Measurements from ENCODE around the gene SHC4.

Gene SHC4

GRCh38 chr15:48987142-48987541 is 23.4 kb upstream of the SHC4 start:
- no peak for DNase-seq (ENCODE audit: low read depth in 1 of 2, low spot score in 1 of 2)
- no peak overlapping the region for H3K27ac ChIP-seq (replicated peaks)
- no peak for TF ChIP-seq CTCF (IDR thresholded peaks at IDR 0.05; ENCODE audit: insufficient read depth, low read length)
- TF ChIP-seq POLR2AphosphoS5 (IDR thresholded peaks at IDR 0.05; ENCODE audit: low read depth), result no peak
- no peak for TF ChIP-seq REST (IDR thresholded peaks at IDR 0.05; ENCODE audit: insufficient replicate concordance, low read depth)
- no peak for TF ChIP-seq GABPA (IDR thresholded peaks at IDR 0.05; ENCODE audit: low read depth)
- no peak for TF ChIP-seq SPI1 (IDR thresholded peaks at IDR 0.05; ENCODE audit: borderline replicate concordance, low read depth)

GRCh38 chr15:48986240-48986639 is 22.5 kb upstream of the SHC4 start:
- DNase-seq (ENCODE audit: low read depth in 1 of 2, low spot score in 1 of 2), result no peak
- TF ChIP-seq CTCF (IDR thresholded peaks at IDR 0.05; ENCODE audit: insufficient read depth, low read length) (no peak), REST (IDR thresholded peaks at IDR 0.05; ENCODE audit: insufficient replicate concordance, low read depth) (no peak), SPI1 (IDR thresholded peaks at IDR 0.05; ENCODE audit: borderline replicate concordance, low read depth) (no peak), GABPA (IDR thresholded peaks at IDR 0.05; ENCODE audit: low read depth) (no peak)
- Histone ChIP-seq H3K27me3 (ENCODE audit: insufficient read depth, poor library complexity, severe bottlenecking) (no peaks in the 10 kb centered on the region), H3K27ac (replicated peaks) (no peak overlapping the region), H3K4me3 (replicated peaks; ENCODE audit: insufficient read depth, low read length) (no peak overlapping the region)

More at GRCh38 chr15:48987142-48987541, 23.4 kb upstream of the SHC4 start:
- Histone ChIP-seq H3K4me3 (replicated peaks; ENCODE audit: insufficient read depth, low read length) (no peak overlapping the region), H3K27me3 (ENCODE audit: insufficient read depth, poor library complexity, severe bottlenecking) (no peaks in the 10 kb centered on the region)

- Histone ChIP-seq H3K27ac (replicated peaks) (no peak overlapping the region), H3K27me3 (ENCODE audit: insufficient read depth, poor library complexity, severe bottlenecking) (no peaks in the 10 kb centered on the region), H3K4me3 (replicated peaks; ENCODE audit: insufficient read depth, low read length) (no peak overlapping the region)
- TF ChIP-seq SPI1 (IDR thresholded peaks at IDR 0.05; ENCODE audit: borderline replicate concordance, low read depth) (no peak), CTCF (IDR thresholded peaks at IDR 0.05; ENCODE audit: insufficient read depth, low read length) (no peak), POLR2AphosphoS5 (IDR thresholded peaks at IDR 0.05; ENCODE audit: low read depth) (no peak), REST (IDR thresholded peaks at IDR 0.05; ENCODE audit: insufficient replicate concordance, low read depth) (no peak), GABPA (IDR thresholded peaks at IDR 0.05; ENCODE audit: low read depth) (no peak)
- DNase-seq (ENCODE audit: low read depth in 1 of 2, low spot score in 1 of 2), result no peak
Measured at GRCh38 chr15:48985516-48985915, 21.8 kb upstream of the SHC4 start.
